CD4-positive, alpha-beta T cell treated with Interleukin-15 for 1 hour (primary cell): ENCODE measurements around the gene ALG2.

ENCODE experiments used
- DNase-seq: peaks from one replicate; pipeline ENCODE4 v3.0.0-alpha.2; 2020

The ALG2 gene

GRCh38 chr9:99190597-99191283, 31.0 kb downstream of the ALG2 start:
- no peak for DNase-seq

GRCh38 chr9:99189887-99190596, 31.7 kb downstream of the ALG2 start:
- no peak for DNase-seq

DNA sequence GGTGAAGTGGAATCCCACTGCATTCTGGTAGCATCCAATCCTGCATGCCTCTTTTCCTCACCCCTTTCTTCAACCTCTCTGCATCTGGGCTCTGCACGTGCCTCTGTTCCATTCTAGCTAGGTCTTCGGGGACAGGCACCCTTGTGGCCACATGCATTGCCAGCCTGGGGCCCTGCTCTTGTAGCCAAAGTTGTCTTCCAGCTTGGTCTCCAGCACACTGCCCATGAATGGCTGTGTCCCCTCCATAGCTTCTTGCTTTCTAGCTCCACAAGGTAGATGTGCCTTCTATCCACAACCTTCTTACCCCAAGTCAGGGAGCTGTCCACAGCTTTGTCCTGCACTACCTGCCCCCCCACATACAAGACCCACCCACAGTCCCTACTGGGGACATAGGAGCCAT, 32.6 kb downstream of the ALG2 start:
- no peak for DNase-seq

GRCh38 chr9:99187311-99187710, 34.4 kb downstream of the ALG2 start:
- no peak for DNase-seq

DNA sequence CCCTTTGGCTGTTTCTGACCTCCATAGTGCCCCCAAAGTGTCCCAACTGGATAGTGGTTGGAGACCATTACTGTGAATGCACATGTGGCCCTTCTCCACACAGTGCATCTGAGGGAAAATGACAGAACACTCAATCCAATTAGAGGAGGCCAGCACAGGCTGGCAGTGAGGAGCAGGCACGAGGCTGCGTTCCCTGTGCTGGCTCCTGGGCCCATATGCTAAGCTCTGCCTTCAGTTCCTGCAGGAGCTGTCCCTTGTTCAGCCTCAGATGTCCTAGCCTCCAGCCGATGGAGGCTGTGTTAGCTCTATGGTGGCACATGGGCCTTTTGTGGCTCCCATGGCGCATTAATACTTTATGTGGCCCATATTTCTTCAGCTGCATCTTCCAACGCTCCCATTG, 35.8 kb downstream of the ALG2 start:
- no peak for DNase-seq

- DNase-seq: no peak
These were observed 36.5 kb downstream of the ALG2 start for GRCh38 chr9:99185348-99185632.

DNA sequence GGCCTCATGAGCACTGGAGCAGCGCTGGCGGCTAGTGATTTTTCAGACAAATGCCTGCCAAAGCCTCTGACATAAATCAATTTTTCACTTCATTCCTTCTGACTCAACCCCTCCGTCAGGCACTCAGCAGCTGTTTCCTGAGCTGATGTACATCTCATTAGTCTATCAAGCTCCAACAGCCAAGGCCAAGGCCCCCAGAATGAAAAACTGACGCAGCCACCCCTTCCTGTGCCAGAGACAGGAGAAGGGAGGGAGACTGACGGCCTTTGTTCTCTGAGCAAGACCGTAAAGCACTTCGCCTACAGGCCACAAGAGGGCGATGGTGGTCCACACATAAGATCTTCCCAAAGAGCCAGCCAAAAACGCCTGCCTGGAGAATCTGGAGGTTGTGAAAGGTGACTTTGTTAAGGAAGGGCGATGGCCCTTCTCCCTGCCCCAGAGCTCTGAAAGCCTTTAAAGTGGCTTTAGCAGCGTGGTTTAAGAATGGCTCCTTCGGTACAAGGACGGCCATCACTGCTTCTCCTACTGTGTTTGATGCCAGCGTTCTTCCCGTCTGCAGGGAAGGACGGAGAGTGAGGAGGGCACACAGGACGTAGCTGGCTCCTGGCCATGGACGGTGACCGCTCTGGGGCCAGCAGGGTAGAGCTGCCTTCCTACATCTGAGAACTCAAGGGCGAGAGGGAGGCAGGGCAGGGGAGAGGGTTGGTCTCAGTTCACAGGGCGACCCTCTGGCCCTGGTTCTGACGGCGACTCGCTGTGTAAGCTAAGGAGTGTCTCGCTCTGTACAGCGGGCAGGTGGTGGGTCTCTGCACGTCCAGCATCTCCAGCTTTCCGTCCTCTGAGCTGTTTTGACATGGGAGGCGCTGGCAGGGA, 37.0 kb downstream of the ALG2 start:
- DNase-seq: peak; percentile 79

DNA sequence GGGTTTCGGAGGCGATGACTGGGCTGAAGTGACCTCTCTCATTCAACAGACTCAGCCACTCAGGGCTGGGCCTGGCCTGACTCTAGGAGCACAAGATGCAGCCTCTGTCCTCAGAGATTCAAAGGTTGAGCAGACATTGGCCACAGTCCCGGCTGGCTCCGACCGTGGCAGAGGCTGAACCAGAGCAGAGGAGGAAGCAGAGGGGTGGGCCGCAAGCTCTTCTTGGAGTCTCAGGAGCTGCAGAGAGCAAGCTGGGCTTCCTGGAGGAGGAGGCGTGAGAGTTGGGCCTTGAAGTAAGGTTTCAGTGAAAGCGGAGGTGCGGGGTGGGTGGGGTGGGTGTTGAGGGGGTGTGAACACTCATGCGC, 37.6 kb downstream of the ALG2 start:
- DNase-seq: no peak

DNA sequence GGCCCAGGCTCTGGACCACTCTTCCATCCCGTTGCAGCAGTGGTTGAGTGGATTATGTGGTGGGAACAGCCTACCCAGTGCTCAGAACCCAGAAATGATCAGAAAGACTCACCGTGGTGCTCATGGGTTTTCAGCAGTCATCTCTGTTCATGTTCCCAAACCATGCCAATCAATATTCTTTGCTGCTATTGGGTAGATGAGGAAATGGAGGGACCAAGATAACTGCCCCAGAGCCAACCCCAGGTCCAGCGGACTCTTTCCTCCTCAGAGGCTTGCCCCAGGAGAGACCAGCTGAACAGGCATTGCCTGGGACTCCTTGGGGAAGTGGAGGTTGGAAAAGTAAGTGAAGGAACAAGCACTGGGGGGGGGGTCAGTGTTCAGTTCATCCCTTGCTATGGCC, 38.1 kb downstream of the ALG2 start:
- DNase-seq: no peak

GRCh38 chr9:99182356-99182755, 39.4 kb downstream of the ALG2 start:
- no peak for DNase-seq

- DNase-seq: peak; percentile 53
These were observed 40.1 kb downstream of the ALG2 start for GRCh38 chr9:99181621-99182020.

DNA sequence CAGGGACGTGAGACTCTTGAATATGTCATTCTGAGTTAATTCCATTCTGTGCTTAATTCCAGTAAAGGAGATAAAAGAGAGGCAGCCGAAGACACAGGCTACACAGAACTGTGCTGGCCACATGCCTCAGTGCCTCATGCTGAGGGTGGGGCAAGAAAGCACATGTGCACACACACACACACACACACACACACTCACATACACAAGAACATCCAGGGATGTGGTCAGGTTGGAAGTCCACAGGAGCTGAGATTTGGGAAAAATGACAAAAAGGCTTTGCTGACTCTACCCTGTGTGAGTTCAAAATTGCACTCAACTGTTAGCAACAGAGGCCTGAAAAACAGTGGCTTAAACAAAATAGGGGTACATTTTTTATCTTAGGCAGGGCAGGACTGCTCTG, 40.5 kb downstream of the ALG2 start:
- no peak for DNase-seq

DNA sequence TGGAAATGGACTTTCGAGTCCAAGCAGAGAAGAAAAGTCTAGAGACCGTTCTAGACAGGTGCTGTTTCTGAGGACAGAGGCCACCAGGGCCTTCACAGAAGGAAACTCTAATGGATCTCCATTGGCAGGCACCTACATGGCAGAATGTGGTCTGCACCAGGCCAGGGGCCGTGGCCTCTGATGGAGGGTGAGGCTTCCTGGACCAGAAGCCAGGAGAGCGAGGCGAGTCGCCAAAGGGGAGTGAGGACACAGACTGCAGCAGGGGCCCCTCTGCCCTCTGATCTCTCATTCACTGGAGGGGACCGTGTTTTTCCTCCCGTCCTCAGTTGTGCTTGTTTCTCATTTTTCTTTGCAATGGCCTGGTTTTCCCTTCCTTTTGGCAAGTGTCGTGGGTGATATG, 41.1 kb downstream of the ALG2 start:
- no peak for DNase-seq

- no peak for DNase-seq
These were observed 41.5 kb downstream of the ALG2 start for GRCh38 chr9:99180199-99180598.

GRCh38 chr9:99178912-99179872, 42.5 kb downstream of the ALG2 start:
- no peak for DNase-seq

DNA sequence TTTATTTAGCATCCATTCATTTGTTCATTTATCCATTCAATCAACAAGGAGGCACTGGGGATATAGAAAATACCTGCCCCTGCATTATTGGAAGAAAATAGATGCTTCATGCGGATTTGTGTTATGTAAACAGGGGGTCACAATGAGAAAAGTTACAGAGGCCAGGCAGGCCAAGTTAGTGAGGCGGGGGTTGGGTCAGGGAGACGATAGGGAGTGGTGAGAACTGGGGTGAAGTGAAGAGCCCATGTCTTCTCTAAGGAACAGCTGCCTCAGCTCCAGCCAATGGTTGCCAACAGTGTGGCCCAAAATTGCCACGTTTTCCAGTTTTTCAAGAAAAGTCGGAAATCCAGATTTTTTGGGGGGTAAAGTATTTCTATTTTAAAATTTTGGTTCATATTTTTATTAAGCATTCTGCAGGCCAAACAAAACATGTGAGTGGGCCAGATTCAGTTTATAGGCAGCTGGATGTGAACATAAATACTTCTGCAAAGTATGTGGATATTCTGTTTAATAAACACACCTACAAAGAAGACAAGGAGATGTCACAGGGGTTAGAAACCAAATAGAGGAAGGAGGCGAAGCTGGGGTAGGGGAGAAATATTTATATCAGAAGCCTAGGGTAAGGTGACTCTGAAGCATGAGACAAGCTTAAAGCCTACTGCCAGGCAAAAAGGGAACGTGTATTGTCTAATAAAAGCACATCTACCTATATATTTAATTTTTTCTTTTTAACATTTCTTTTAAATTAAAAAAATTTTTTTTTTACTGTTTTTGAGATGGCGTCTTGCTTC, 44.0 kb downstream of the ALG2 start:
- DNase-seq: no peak

GRCh38 chr9:99176527-99177013, 45.2 kb downstream of the ALG2 start:
- no peak for DNase-seq

DNA sequence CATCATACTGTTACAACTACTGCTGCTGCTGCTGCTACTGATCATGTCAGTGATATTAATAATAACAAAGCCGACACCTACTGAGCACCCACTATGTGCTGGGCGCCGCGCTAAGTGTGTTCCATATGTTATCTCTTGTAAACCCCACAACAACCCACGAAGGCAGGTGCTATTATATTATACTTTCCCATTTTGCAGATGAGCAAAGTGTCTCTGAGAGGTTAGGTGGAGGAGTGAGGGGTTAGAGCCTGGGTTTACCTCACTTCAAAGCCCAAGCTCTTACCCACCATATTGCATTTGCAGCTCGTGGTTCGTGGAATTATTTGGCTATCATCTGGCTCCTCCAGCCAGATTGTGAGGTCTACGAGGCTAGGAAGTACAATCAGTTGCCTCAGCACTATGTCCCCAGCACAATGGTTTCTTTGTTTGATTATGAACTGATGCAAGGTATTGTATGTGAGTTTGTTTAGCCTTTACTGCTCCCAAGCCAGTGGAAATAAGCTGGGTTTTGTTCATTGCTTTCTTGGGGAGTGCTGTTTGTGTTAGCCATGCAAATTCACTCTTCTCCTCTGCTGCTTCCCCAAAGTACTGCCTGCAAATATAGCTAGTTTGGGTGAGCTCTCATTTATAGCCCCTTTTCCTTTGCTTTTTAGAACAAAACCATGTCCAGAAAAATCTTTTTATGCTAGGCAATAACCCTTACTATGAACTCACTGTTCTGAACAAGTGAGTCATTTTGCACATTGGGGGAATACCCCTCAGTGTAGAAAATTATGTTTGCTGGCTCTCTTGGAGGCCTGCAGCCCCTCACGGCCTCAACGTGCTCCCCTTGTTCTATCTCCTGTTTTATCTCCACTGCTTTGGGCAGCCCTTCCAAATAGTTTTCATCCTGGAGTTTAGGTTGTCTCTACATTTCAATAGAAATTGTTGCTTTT, 47.9 kb downstream of the ALG2 start:
- no peak for DNase-seq

- DNase-seq: no peak
These were observed 49.3 kb downstream of the ALG2 start for GRCh38 chr9:99172124-99173091.
